Activated T-helper 9 cell treated with anti-CD3 and anti-CD28 coated beads, Interleukin-2, amount 50 U/mL, for 16 hours (primary cell): ENCODE data around the gene NHSL2.

Experiments used
- DNase-seq: peaks from one replicate; pipeline ENCODE4 v3.0.0-alpha.2; 2020; ENCODE audit warnings: low read depth

Gene NHSL2

GRCh38 chrX:72020204-72020603, 109.6 kb downstream of the NHSL2 start:
- no peak for DNase-seq

DNA sequence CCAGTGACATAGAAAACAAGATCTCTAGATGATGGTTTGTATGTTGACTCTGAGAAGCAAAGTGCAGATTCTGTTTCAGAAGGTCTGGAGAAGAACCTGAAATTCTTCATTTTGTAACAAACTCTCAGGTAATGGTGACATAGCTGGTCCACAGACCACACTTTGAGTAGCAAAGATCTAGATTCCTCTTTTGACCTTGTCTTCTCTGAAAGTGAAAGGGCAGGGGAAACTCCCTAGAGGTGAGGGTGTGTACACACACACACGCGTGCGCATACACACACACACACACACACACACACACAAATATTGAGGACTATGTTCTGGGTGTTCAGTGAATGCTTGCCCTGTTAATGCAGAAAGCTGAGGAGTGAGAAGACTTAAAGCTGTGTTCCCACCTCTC, 110.1 kb downstream of the NHSL2 start:
- no peak for DNase-seq

- no peak for DNase-seq
Observed at GRCh38 chrX:72021975-72022374, 111.3 kb downstream of the NHSL2 start.

DNA sequence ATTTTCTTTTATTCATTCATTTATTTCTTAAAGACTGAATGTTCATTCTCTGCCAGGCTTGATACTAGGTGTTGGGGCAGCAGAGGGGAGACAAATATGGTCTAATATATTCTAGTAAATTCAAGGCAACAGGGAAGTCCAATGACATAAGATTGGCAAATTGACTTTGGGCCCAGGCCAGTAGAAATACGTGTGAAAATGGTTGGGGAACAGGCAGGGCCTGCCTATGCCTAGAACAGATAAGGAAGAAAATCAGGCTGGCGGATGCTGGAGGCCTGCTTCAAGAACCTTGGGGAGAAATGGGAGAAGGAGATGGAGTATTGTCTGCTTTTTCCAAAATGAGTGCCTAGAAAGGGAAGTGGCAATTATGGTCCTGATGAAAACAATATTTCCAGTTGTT, 112.4 kb downstream of the NHSL2 start:
- DNase-seq: no peak

DNA sequence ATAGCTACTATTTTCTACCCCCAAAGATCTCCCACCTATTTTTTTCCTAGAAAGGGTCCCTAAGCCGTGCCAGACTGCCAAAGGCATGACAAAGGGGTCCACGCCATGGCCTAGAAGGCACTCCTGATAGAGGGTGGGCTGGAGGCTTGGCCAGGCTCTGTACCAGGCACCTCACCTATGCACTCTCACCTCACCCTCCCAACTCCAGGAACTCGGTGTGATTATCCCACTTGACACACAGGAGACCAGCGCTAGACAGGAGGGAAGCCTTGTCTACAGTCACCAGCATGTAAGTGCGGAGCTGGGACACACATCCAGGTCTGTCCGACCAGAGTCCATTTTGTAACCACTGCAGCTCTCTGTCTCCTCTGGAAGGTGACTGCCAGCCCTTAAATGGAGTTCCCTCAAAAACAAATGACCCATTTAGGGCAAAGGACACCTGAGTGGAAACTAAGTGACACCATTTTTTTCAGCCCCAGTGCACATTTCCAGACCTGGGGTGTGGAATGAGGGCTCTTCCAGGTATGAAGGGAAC, 114.7 kb downstream of the NHSL2 start:
- DNase-seq: no peak

DNA sequence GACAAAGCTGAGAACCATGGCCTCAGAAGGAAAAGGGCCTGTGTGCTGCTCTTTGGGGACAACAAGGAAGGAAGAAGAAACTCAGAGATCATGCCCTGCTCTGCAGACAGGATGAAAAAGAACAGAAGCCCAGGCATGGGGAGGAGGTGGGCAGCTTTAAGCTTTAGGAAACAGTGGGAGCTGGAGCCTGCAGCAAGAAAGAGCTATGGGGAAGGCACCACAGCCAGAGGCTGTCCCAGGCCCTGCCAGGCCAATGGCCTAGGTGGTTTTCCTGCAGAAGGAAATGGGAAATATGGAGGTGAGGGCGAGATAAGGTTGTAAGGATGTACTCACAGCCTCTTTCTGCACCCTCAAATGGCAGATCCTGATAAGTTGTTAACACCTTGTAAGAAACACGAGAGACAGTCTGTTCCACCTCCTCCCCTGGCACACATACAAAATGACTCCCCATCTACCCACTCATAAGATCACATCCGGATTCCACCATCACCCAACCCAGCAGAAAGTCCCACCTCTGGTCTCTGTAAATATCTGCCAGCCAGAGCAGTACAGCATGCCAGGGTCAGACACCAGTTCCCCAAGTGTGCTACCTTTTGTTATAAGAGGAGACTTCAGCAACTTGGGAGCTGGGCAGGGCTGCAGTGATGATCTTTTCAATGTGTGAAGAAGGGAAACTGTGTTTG, 115.8 kb downstream of the NHSL2 start:
- DNase-seq: no peak

DNA sequence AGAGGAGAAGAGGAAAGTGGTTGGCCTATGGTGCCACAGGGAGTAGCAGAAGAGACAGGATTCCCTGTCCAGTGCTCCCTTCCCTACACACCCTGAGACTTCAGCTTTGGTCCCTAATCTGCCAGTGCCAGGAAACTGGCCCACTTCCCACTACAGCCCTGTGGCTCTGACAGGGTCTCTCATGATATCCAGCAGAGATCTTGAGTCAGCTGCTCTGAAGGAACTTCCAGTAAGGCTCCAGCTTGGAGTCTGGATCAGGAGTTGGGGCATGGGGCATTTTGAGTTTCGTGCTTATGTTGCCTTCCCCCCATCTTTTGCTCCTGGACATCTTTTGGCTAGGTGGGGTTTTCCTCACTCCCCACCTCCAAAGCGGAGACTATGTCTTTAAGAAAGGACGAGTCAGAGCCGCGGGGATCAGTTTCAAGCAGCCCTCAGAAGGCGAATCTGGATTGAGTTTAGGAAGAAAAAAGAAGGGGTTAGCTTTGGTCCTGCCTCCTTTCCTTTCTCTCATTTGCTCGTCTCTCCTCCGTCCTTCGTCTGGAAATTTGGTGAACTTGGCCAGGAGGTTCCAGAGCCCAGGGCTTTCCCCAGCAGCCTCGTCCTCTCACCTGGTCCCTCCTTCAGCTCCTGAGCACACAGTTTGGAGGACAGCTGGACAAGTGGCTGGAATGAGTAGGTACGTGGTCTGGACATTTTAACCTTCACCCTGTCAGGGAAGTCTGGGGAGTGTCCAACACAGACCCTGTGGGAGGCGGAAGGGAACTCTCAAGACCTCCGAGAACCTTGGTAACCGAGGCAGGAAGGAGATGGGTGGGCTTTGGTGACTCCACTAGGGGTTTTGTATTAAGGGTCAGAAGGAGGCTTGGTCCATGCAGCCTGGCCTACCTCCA, 116.6 kb downstream of the NHSL2 start:
- no peak for DNase-seq

DNA sequence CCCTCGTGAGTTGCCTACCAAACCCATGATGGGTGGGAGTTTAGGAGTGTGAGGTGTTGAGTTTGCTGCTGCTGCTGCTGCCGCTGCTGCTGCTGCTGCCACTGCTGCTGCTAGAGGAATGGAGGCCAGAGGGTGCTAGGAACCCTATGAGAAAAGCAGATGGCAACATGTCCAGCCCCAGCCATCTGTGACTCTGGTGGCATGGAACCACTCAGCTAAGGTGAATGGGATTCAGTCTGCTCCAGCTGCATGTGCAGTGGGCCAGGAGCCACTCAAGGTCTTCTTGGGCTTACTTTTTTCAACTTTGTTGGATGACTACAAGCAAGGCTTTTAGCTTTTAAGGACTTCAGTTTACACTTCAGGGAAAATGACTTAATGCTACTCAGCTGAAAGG, 117.3 kb downstream of the NHSL2 start:
- no peak for DNase-seq

DNA sequence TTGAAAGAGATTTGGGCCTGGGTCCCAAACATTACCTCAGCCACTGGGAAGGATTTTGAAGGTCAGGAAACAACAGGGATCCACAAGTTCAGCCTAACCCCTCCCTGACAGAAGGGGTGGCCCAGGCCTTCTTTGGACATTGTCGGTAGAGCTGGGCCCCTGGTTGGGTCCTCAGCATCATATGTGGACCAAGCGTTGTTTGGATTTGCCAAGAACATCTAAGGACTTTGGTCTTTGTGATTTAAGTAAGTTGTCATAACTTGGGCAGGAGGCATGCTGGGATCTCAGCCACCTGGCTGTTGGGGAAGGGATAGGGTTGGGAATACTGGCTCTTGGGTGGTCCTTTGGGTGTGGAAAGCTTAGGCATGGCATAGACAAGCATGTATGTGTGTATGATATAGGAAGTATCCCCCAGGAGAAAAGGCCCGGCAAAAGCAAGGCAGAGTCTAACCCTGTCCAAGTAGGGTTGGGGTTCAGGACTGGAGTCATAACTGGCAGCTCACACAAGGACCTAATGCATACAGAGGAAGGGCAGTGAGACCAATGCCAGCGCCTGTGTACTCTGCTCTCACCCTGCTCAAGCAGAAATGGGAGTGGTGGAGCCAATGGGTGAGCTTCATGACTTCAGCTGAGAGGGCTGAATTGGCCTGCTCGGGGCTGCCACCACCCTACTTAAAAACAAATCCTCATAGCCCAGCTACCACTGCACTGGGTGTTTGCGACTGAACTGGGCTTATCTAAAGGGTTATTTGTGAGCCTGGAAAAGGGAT, 118.2 kb downstream of the NHSL2 start:
- no peak for DNase-seq

DNA sequence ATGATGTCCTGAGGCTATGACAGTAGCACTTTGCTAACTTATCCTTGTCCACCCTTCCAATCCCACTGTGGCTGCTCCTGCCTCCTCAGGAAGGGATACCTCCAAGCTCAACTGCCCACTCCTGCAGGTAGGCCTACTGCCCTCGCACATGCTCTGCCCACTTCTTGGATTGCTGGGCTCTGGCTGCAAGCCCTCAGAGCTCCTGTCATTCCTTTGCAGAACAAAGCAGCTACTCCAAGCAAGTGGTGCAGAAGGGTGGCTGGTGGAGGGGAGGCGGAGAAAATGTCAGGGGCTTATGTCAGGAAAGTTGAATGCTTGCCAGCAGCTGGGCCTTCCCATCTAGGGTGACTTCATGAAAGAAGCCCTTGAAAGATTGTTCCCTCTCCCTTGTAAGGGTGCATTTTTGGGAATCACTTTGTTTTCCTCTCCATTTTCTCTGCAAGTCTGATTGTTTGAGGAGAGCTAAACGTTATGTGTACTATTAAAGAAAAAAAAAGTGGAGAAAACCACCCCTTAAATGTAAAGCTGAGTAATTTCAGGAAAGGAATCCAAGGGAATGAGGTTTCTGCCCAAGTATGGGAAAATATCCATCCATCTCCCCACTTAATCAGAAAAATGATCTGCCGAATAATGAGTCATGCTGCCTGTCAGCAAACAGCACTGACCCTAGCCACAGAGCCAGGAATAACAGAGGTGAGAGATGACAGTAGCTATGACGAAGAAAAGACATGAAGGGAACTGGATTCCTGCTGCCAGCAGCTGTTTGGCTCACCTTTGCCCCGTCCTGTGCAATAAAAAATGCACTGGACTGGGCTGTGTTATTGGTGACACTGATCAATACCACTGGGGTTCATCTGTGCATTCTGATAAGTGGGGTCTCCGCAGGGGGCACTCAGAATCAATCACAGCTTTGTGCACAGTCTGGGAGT, 119.1 kb downstream of the NHSL2 start:
- no peak for DNase-seq

DNA sequence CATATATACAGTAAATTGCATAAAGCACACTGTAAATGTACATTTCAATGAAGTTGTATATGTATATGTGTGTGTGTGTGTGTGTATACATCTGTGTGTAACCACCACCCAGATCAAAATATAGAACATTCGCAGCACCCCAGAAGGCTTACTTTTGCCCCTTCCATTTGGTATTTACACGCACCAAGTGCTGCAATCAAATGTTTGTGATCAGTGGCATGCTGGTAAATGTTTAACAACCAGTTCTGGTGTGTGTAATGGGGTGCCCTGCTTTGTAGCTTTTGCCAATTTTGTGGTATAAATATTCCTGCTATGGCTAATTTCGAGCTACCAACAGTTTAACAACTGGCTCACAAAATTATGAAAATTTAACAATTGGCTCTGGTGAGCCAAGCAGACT, 119.8 kb downstream of the NHSL2 start:
- no peak for DNase-seq

- DNase-seq: no peak
Observed at GRCh38 chrX:72031118-72031517, 120.5 kb downstream of the NHSL2 start.

- DNase-seq: no peak
Observed at GRCh38 chrX:72031634-72032033, 121.0 kb downstream of the NHSL2 start.

GRCh38 chrX:72037601-72038000, 127.0 kb downstream of the NHSL2 start:
- no peak for DNase-seq

GRCh38 chrX:72038016-72038415, 127.4 kb downstream of the NHSL2 start:
- DNase-seq: no peak

DNA sequence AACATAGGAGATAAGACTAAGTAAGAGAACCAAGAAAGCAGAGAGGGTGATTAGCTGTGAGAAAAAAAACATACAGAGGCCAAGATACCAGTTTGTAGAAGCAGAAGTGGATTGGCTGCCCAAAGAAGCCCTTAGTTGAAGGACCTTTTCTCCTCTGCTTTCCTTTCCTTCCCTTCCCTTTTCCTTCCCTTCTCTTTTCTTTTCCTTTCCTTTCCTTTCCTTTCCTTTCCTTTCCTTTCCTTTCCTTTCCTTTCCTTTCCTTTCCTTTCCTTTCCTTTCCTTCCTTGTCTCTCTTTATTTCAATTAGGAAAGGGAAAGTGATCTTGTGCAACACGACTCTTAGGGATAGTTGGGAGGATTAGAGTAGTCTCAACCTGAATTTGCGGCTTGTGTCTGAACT, 128.2 kb downstream of the NHSL2 start:
- no peak for DNase-seq

DNA sequence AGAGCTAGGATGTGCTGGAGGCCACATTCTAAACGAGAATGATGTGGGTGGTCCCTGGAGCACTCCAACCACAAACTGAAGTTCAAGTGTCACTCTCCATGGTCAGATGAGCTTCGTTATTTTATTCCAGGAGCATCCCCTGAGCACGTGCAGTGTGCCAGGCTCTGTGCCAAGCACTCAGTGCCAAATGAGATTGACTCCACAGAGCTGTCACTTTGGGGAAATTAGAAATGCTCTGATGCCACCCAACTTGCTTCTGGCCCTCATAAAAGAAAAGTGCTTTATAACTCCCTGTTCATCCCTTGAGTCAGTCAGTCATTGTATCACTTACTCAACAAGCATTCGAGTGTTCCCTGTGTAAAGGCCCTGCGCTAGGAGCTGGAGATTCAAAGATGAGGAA, 129.9 kb downstream of the NHSL2 start:
- DNase-seq: no peak

- no peak for DNase-seq
Observed at GRCh38 chrX:72041176-72041575, 130.5 kb downstream of the NHSL2 start.

DNA sequence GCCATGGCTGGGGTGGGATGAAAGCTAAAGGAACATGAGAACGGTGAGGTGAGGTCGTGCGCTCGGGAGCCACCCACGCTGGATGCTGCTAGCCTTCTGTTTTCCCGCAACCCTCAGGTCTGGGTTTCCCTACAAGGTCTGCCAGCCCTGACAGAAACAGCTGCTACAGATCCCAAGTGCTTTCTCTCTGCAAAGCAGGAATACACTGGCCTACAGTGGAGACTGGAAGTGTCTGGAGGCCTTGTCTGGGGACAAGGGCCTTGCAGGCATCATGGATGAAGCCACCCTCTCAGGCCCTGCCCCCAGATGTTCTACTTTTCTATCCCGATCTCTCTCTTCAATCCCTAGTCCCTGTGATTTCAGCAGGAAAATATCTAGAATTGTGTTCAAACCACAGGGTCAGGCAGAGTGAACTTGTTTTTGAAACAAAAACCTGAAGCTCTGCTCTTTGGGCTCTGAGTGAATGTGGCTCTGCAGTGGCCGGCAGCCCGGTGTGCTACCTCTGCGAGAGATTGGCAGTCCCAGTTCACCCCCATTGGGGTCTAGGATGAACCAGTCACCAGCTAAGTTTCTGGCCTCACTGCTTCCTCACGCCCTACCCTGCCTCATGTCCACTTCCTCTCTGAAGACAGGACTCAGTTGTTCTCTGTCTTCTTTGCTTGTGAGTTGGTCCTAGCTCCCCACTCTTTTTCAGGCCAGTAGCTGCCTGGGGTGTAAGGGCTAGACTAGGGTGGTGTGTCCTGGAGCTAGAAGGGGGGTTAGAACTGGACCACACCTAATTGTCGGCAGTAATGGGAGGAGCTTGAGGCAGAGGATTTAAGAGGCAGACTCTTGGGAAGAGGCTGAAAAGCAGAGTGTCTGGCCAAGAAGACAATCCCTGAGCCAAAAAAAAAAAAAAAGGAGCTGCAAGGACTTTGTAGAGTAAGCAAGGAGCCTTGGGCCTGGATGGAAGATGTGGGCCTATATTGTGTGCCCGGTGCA, 131.5 kb downstream of the NHSL2 start:
- DNase-seq: no peak

- DNase-seq: no peak
Observed at GRCh38 chrX:72042852-72043248, 132.2 kb downstream of the NHSL2 start.
